Measurements from ENCODE around the gene OSBPL9.
"Not testable (repeated sequence)": the region's sequence is repeated elsewhere in the genome, so short reads cannot be mapped to it uniquely, and the experiment has no call there.

OSBPL9 gene

DNA sequence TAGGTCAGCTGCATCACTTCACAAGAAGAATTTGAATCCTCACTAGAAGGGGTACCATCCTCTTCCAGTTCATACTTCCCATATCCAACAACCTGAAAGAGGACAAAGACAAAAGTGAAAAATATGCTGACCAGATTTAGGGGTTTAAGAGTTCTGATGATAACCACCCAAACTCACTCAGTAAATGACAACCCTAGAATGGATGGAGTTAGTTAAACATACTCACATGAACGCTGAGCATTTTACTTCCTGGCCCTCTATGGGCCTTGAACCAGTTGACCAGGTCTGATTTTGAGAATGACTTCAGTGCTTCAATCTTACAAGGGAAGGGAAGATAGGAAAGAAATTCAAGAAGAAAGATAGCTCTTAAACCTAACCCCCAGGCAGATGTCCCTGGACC, 172.4 kb downstream of the OSBPL9 start:
- no peak for DNase-seq (ENCODE audit: low read depth)

GRCh38 chr1:51790385-51790784, 173.5 kb downstream of the OSBPL9 start:
- no peak for DNase-seq (ENCODE audit: low read depth)

DNA sequence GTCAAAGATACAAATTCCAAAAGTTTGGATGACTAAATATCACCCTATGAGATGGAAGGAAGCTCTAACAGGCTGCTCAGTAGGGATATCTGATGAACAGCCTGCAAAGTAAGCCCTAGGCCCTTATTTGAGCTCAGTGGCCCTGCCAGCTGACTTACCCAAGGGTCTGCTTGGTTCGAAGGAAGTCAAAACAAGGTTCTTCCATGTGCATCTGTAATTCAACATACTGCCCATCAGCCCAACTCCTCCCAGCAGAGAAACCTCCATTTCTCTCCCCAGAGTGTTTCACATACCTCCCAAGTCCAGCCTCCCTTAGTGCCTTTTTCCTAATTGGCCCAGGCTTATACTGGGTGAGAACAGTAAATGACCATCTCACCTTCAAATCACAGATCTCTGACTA, 175.0 kb downstream of the OSBPL9 start:
- no peak for DNase-seq (ENCODE audit: low read depth)

DNA sequence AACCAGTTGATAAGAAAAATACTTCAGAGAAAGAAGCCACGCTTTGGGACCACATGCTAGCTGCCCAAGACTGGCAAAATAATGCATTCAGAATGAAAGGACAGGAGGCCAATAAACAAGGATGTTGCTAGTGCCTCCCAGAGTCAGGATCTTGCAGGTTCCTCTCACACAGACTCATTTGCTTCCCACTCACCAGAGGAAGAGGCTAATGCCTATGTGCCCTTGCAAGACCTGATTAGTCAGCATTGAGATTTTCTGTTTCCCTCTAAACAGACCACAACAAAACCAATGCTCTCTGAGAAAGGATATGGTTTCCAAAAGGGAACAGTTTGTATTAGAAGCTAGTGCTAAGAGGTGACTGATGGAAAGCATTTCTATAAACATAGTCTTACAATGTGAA, 176.0 kb downstream of the OSBPL9 start:
- DNase-seq (ENCODE audit: low read depth), result peak; percentile 96

GRCh38 chr1:51794260-51794659, 177.4 kb downstream of the OSBPL9 start:
- no peak for DNase-seq (ENCODE audit: low read depth)

DNA sequence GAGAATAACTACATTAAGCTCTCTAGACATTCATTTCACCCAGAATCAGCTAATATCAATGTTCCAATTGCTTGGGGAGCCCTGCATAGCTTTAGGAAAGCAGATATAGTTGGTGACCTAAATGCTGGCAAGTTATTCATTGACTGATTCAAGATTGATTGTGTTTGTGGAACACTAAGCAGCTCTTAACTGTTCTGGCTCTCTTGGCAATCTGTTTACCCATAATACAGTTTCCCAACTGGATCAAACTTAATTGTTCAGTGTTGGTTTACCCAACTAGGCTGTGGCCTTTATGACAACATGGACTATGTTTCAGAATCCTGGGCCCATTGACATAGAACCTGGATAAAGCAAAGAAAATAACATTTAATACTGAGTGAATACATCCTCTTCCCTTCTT, 178.0 kb downstream of the OSBPL9 start:
- DNase-seq (ENCODE audit: low read depth), result no peak

DNA sequence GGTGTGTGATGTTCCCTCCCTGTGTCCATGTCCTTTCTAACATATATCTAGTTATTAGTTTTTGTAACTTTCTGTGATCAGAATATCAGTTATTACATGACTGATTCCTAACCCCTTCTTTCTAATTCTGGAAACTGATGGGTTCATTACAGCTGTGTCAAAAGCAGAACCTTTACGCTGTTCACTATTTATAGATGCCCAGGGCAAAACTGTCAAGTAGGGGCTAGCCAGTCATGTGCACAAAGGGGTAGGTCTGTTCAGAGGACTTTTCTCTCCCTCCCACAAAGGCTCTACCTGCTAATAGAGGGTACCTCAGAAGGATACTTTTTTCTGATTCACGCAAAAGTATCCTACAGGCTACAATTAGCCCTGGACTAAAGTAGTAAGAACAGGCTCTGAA, 182.5 kb downstream of the OSBPL9 start:
- DNase-seq (ENCODE audit: low read depth), result no peak

DNA sequence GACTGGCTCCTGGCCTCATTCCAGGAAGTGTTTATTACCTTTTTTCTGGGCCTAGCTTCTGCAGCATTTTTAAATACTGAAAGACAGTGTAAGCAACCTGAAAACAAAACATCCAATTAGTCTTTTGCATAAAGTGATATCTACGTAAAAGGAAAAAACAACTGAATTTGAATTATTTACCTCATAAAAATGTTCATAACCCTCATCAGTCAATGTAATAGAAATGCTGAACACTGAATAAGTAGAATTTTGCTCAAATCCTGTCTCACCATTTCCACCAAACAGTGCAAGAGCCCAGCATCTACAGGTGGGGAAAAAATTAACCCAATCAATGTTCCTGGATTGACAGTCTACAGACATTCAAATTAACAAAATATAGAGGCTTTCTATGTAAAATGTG, 197.6 kb downstream of the OSBPL9 start:
- DNase-seq (ENCODE audit: low read depth), result no peak

DNA sequence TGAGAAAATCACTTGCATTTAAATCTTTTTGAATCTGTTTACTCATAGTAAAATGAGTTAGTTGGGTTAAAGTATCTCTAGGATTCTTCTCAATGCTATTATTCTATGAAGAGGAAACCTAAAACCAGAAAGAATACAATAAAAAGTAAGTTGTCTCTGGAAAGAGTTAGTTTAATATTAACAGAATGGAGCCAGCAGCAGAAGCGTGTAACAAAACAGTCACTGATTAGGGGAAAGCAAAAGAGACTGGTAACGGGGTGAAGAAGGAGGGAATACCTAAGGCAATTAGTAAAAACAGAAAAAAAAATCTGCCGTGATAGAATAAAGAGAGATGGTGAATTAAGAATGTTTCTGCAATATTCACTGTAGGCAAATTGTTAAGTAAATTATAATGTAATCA, 201.6 kb downstream of the OSBPL9 start:
- DNase-seq (ENCODE audit: low read depth), result no peak

GRCh38 chr1:51819021-51819420, 202.1 kb downstream of the OSBPL9 start:
- DNase-seq (ENCODE audit: low read depth), result not testable (repeated sequence)

DNA sequence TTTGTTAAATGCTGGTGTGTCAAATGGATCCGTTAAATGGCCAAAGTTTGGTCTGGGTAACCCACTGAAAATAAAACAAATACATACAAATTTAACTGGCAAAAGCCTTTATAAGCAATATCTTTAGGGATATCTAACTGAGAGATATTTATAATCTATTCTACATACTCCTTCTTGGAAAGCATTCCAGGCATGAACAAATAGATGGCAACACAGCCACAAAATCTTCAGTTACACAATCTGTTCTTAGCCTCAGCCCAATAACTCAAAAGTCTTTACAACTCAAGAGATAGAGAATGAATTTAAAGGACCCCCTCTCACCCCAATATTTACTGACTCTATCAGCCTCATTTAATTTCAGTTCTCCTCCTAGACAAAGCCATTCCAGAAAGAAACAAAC, 202.9 kb downstream of the OSBPL9 start:
- peak; percentile 70 for DNase-seq (ENCODE audit: low read depth)

DNA sequence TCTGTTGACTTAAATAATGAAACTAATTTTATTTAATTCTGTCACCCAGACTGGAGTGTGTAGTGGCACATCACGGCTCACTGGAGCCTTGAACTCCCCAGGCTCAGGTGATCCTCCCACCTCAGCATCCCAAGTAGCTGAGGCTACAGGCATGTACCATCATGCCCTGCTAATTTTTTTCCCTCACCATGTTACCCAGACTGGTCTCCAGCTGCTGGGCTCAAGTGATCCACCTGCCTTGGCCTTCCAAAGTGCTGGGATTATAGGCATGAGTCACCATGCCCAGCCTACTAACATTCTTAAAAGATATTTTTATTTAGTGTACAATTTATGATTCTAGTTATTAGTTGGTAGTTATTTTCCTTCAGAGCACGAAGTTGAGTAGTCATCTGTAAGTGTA, 212.2 kb downstream of the OSBPL9 start:
- no peak for DNase-seq (ENCODE audit: low read depth)

DNA sequence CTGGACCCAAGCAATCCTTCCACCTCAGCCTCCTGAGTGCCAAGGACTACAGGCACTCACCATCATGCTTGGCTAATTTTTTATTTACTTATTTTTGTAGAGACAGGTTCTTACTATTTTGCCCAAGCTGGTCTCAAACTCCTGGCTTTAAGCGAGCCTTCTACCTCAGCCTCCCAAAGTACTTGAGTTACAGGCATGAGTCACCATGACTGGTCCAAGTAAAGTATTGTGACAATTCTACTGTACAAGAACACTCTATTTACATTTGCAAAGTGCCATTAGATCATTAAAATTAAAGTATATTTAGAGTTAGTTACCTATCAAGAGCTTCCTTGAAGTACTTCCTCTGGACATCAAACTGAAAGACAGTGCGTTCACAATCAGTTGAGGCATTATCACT, 216.8 kb downstream of the OSBPL9 start:
- DNase-seq (ENCODE audit: low read depth), result no peak

GRCh38 chr1:51837243-51837642, 220.4 kb downstream of the OSBPL9 start:
- DNase-seq (ENCODE audit: low read depth), result no peak

All from amniotic epithelial cell (primary cell).